Amygdala (tissue), 56 donors: Measurements from ENCODE around the gene LMO7.
A peak's percentile ranks its signal among the peaks of the same experiment; 100 is the strongest.

Source experiments
- DNase-seq, 56 donors: peaks; one replicate each; lab custom pipeline; 2025; lab: John Stamatoyannopoulos, UW

LMO7 gene

GRCh38 chr13:75872980-75873379 lies 236.8 kb downstream of the LMO7 start:
- no peak for DNase-seq

- no peak for DNase-seq
Observed at GRCh38 chr13:75873494-75873893, 237.4 kb downstream of the LMO7 start.

- DNase-seq: no peak
Observed at GRCh38 chr13:75875450-75875849, 239.3 kb downstream of the LMO7 start.

GRCh38 chr13:75876142-75877050 lies 240.3 kb downstream of the LMO7 start:
- DNase-seq: peak in 43 of 56 donors; percentile 1 to 67 (median 17)

GRCh38 chr13:75877071-75877470 lies 240.9 kb downstream of the LMO7 start:
- DNase-seq: no peak

GRCh38 chr13:75879656-75880055 lies 243.5 kb downstream of the LMO7 start:
- DNase-seq: no peak

GRCh38 chr13:75881109-75881775 lies 245.1 kb downstream of the LMO7 start:
- DNase-seq: no peak

GRCh38 chr13:75882261-75882660 lies 246.1 kb downstream of the LMO7 start:
- DNase-seq: no peak

- no peak for DNase-seq
Observed at GRCh38 chr13:75889427-75889826, 253.3 kb downstream of the LMO7 start.

GRCh38 chr13:75895168-75895567 lies 259.0 kb downstream of the LMO7 start:
- no peak for DNase-seq

GRCh38 chr13:75896271-75896670 lies 260.1 kb downstream of the LMO7 start:
- no peak for DNase-seq

GRCh38 chr13:75897386-75897785 lies 261.3 kb downstream of the LMO7 start:
- no peak for DNase-seq

- peak in 1 of 56 donors; percentile 1 for DNase-seq
Observed at GRCh38 chr13:75901501-75901900, 265.4 kb downstream of the LMO7 start.

GRCh38 chr13:75902166-75903104 lies 266.3 kb downstream of the LMO7 start:
- no peak for DNase-seq

- no peak for DNase-seq
Observed at GRCh38 chr13:75904012-75904411, 267.9 kb downstream of the LMO7 start.

- no peak for DNase-seq
Observed at GRCh38 chr13:75906315-75906714, 270.2 kb downstream of the LMO7 start.

- DNase-seq: no peak
Observed at GRCh38 chr13:75907044-75907443, 270.9 kb downstream of the LMO7 start.

GRCh38 chr13:75908141-75908540 lies 272.0 kb downstream of the LMO7 start:
- no peak for DNase-seq
